Tibial nerve (tissue), 3 donors: ENCODE measurements around the gene ANKDD1A.

Experiments used
- POLR2A ChIP-seq, 2 donors: fragments of 450-650 bp; IDR thresholded peaks; one replicate each; pipeline ENCODE4 v1.6.1; 2017; ENCODE audit warnings: antibody characterized with exemption in 2 of 2, mild to moderate bottlenecking in 2 of 2, moderate library complexity in 2 of 2
- TF ChIP-seq, protein P1 (sequence below), 5 experiments: fragments of 200-600 bp in 3 of 5; fragments of 450-650 bp in 2 of 5; sonication (generic) in 3 of 5; IDR thresholded peaks; one replicate each; pipeline ENCODE4 v1.5.1; 2016 to 2019; ENCODE audit warnings: antibody characterized with exemption in 5 of 5, mild to moderate bottlenecking in 3 of 5, moderate library complexity in 2 of 5

DNA sequence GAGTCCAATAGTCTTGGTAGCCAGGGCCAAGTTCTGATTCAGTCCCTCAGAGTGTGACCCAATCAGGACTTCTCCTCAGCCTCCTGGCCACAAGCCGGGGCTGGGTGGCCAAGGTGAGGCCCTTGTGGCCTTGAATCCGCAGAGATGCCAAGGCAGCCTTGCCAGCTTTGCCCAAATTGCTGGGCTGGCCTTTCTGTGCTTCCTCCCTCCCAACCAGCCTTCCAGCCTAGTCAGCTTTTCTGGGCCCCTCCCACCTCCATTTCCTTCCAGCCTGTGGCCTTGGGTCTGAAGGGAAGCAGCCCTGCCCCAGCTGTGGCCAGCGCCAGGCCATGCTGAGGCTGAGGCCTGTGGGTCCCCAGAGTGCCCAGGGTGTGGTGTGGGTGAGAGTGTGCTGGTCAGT, 34.3 kb upstream of the ANKDD1A start:
- TF ChIP-seq, protein P1, sequence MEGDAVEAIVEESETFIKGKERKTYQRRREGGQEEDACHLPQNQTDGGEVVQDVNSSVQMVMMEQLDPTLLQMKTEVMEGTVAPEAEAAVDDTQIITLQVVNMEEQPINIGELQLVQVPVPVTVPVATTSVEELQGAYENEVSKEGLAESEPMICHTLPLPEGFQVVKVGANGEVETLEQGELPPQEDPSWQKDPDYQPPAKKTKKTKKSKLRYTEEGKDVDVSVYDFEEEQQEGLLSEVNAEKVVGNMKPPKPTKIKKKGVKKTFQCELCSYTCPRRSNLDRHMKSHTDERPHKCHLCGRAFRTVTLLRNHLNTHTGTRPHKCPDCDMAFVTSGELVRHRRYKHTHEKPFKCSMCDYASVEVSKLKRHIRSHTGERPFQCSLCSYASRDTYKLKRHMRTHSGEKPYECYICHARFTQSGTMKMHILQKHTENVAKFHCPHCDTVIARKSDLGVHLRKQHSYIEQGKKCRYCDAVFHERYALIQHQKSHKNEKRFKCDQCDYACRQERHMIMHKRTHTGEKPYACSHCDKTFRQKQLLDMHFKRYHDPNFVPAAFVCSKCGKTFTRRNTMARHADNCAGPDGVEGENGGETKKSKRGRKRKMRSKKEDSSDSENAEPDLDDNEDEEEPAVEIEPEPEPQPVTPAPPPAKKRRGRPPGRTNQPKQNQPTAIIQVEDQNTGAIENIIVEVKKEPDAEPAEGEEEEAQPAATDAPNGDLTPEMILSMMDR (IDR thresholded peaks at IDR 0.05) = no peak
- TF ChIP-seq POLR2A (IDR thresholded peaks at IDR 0.05) = peak in 1 of 2 donors; percentile 28
